Measurements from ENCODE around the gene SLC35A3. TPM values are rescaled to one million over a fixed set of nuclear protein-coding genes. Genes with fewer than 3 reads are reported as not detected.
A peak's percentile ranks its signal among the peaks of the same experiment; 100 is the strongest.

SLC35A3 gene
- total and polyA plus RNA-seq, 2 of the 4 experiments (the other 2 are of a cell fraction), result 9.6 to 13.6 TPM

DNA sequence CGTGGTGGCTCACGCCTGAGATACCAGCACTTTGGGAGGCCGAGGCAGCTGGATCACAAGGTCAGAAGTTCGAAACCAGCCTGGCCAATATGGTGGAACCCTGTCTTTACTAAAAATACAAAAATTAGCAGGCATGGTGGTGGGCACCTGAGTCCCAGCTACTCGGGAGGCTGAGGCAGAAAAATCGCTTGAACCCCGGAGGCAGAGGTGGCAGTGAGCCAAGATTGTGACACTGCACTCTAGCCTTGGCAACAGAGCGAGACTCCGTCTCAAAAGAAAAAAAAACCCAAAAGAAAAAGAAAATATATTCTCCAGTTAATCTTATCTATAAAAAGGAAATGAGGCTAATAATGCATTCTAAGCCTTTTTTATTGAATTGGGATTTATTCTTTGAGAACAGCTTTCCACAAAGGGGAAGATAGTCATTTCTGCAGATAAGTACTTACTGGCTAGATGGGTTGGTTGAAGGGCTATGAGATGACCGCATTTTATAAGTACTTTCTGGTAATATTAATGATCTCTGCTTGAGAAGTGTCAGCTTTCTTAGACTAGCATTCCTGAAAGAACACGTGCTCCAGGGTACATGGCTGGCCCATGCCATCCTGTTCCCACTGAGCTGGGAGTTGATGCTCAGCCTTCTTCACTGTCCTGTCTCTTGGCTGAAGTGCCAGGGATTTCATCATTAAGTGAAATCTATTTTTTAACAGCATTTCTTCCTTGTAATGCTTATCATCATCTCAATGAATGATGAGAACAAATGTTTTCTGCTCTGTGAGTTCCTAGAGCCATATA, 105.0 kb downstream of the SLC35A3 start:
- Histone ChIP-seq H4K20me1 (ENCODE audit: insufficient read depth, low read length) (peaks cover 2% of the 10 kb centered on the region; the same call in 1 of the 2 replicates), H2BK20ac (ENCODE audit: low read depth, low read length) (no peak overlapping the region), H2AK5ac (ENCODE audit: low read depth, low read length) (no peak overlapping the region), H3K4me3 (ENCODE audit: insufficient read depth, low read depth, low read length) (no peak overlapping the region), H3K79me1 (ENCODE audit: low read depth in 1 of 2, low read length in 2 of 2) (peaks cover 16 to 27% of the 10 kb centered on the region in 2 experiments), H3K4me1 (ENCODE audit: control insufficient read depth, insufficient read depth, low read length) (no peaks in the 10 kb centered on the region), H2AFZ (replicated peaks; ENCODE audit: low read length, poor library complexity) (no peak overlapping the region), H3K36me3 (ENCODE audit: control insufficient read depth, insufficient read depth, low read length) (peaks cover 34% of the 10 kb centered on the region), H3K9me3 (ENCODE audit: control insufficient read depth, insufficient read depth, low read length) (no peaks in the 10 kb centered on the region), H2BK120ac (ENCODE audit: low read depth, low read length) (no peak overlapping the region), H3K4ac (ENCODE audit: low read depth, low read length) (no peak overlapping the region), H3K9me1 (ENCODE audit: insufficient read depth, low read length) (no peaks in the 10 kb centered on the region), H3K27ac (ENCODE audit: insufficient read depth, low read length) (no peak overlapping the region), H3K18ac (ENCODE audit: low read depth, low read length) (no peak overlapping the region), H2BK15ac (ENCODE audit: low read depth, low read length) (no peak overlapping the region), H2AK9ac (replicated peaks; ENCODE audit: low read depth, low read length, poor library complexity) (no peak overlapping the region), H3K23ac (ENCODE audit: low read depth, low read length) (no peak overlapping the region), H3K4me2 (ENCODE audit: low read depth, low read length) (no peak overlapping the region), H4K91ac (ENCODE audit: insufficient read depth, low read depth, low read length) (no peak overlapping the region), H3K14ac (replicated peaks; ENCODE audit: low read depth, low read length) (no peak overlapping the region), H3K27me3 (ENCODE audit: control insufficient read depth, insufficient read depth, low read length) (no peaks in the 10 kb centered on the region), H2BK5ac (ENCODE audit: low read depth, low read length, poor library complexity, severe bottlenecking) (no peak overlapping the region), H3K9ac (ENCODE audit: low read depth, low read length) (no peak overlapping the region), H3K56ac (ENCODE audit: extremely low read depth, insufficient read depth, low read length) (no peak overlapping the region), H4K8ac (ENCODE audit: low read depth in 2 of 2, low read length in 2 of 2) (no peak overlapping the region), H4K5ac (ENCODE audit: low read depth, low read length) (no peak overlapping the region)
- dilution Hi-C loops (cut with HindIII; ENCODE audit: low sequenced_read_pairs, unreplicated experiment) (no loop called here), intact Hi-C loops (cut with micrococcal nuclease) (no loop called here), in situ Hi-C loops (cut with MboI; ENCODE audit: low sequenced_read_pairs) (no loop called here)
- ATAC-seq (ENCODE audit: low read depth) (0 out of 2 replicates have a peak, but pooled peaks have one; percentile 29), DNase-seq (no peak)
- BruUV-seq (replicated peaks), result no TSS peak
- POLR2A ChIA-PET (ENCODE audit: unreplicated experiment), result no interaction called here
- TF ChIP-seq CHD1 (IDR thresholded peaks at IDR 0.05; ENCODE audit: low read depth, low read length) (no peak), RFX5 (IDR thresholded peaks at IDR 0.05; ENCODE audit: low read depth, low read length) (no peak), MAFK (IDR thresholded peaks at IDR 0.05; ENCODE audit: low read depth, low read length) (no peak), BHLHE40 (IDR thresholded peaks at IDR 0.05; ENCODE audit: low read depth, low read length) (no peak), CEBPB (IDR thresholded peaks at IDR 0.05; ENCODE audit: low read depth, low read length) (no peak), FOS (IDR thresholded peaks at IDR 0.05; ENCODE audit: low read depth, low read length) (no peak), USF2 (IDR thresholded peaks at IDR 0.05; ENCODE audit: low read depth, low read length) (no peak), RCOR1 (IDR thresholded peaks at IDR 0.05; ENCODE audit: insufficient replicate concordance, low read length) (no peak), POLR2A (IDR thresholded peaks at IDR 0.05; ENCODE audit: low read depth, low read length) (no peak), SMC3 (IDR thresholded peaks at IDR 0.05; ENCODE audit: low read depth, low read length) (no peak)
- TF ChIP-seq, protein P1, sequence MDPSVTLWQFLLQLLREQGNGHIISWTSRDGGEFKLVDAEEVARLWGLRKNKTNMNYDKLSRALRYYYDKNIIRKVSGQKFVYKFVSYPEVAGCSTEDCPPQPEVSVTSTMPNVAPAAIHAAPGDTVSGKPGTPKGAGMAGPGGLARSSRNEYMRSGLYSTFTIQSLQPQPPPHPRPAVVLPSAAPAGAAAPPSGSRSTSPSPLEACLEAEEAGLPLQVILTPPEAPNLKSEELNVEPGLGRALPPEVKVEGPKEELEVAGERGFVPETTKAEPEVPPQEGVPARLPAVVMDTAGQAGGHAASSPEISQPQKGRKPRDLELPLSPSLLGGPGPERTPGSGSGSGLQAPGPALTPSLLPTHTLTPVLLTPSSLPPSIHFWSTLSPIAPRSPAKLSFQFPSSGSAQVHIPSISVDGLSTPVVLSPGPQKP (IDR thresholded peaks at IDR 0.05; ENCODE audit: borderline replicate concordance, low read depth, low read length), result no peak
- 40% methylated on average over 1 of the region's 11 CpGs; no CpG with 5 or more reads in 1 of the 2 experiments for WGBS, 2 experiments (ENCODE audit: extremely low coverage in 2 of 2, insufficient read length in 1 of 2)
- CTCF ChIA-PET, result no interaction called here
